GM13976 (cell line): ENCODE measurements around the gene RUNX2.

Experiments
- DNase-seq: peaks from one replicate; pipeline ENCODE4 v3.0.0; 2012; ENCODE audit warnings: low spot score
- CTCF ChIP-seq: IDR thresholded peaks from 2 replicates; pipeline ENCODE4 v1.5.1; 2012; ENCODE audit warnings: borderline replicate concordance, mild to moderate bottlenecking; ENCODE audit not compliant: insufficient read depth; ENCODE audit errors: extremely low read depth, missing control alignments, control extremely low read depth
- in situ Hi-C: fragments of 300-500 bp; cut with MboI; formaldehyde crosslinking; loops from one replicate; pipeline ENCODE4 v1.12.0; 2022; ENCODE audit warnings: low sequenced_read_pairs, mixed read lengths, inconsistent platforms; ENCODE audit not compliant: unreplicated experiment

Gene RUNX2

GRCh38 chr6:45394586-45395095 lies 66.5 kb downstream of the RUNX2 start:
- in situ Hi-C loops = no loop called here
- DNase-seq = no peak
- no peak for TF ChIP-seq CTCF

GRCh38 chr6:45398075-45398813 lies 70.1 kb downstream of the RUNX2 start:
- no peak for TF ChIP-seq CTCF
- DNase-seq = no peak
- in situ Hi-C loops = no loop called here

- in situ Hi-C loops = loop anchor here (25.0 kb wide), 1 partner anchor 738 kb away; no protein-coding TSS in a partner anchor
- no peak for DNase-seq
- TF ChIP-seq CTCF = no peak
Observed at GRCh38 chr6:45400021-45400420, 71.9 kb downstream of the RUNX2 start.

GRCh38 chr6:45411959-45412358 lies 83.8 kb downstream of the RUNX2 start:
- no peak for DNase-seq
- TF ChIP-seq CTCF = no peak
- in situ Hi-C loops = loop anchor here (25.0 kb wide), 1 partner anchor 750 kb away; no protein-coding TSS in a partner anchor

GRCh38 chr6:45415315-45415714 lies 87.2 kb downstream of the RUNX2 start:
- no peak for TF ChIP-seq CTCF
- DNase-seq = no peak
- in situ Hi-C loops = loop anchor here (25.0 kb wide), 1 partner anchor 753 kb away; no protein-coding TSS in a partner anchor

- in situ Hi-C loops = loop anchor here (25.0 kb wide), 1 partner anchor 754 kb away; no protein-coding TSS in a partner anchor
- no peak for DNase-seq
- no peak for TF ChIP-seq CTCF
Observed at GRCh38 chr6:45415788-45416518, 87.8 kb downstream of the RUNX2 start.
